SU-DHL-6 (cell line): ENCODE data around the gene PNPLA2.

ENCODE experiments used
- H2AFZ ChIP-seq: fragments of 200-600 bp; sonication (generic); 2 replicates; pipeline ENCODE4 v1.6.1; 2014; ENCODE audit warnings: low read depth, mild to moderate bottlenecking, moderate library complexity, mixed read lengths, antibody characterized with exemption, low read length; ENCODE audit not compliant: severe bottlenecking
- H3F3A ChIP-seq: fragments of 200-600 bp; shearing (Covaris generic); 2 replicates; pipeline ENCODE4 v1.6.0; 2016; ENCODE audit warnings: antibody characterized with exemption, mild to moderate bottlenecking; ENCODE audit not compliant: insufficient read depth
- H3K27ac ChIP-seq: fragments of 200-600 bp; sonication (generic); 2 replicates; pipeline ENCODE4 v1.5.1; 2016; ENCODE audit warnings: low read depth, mild to moderate bottlenecking, low read length, moderate library complexity, mixed read lengths
- H3K27me3 ChIP-seq: fragments of 200-600 bp; sonication (generic), shearing (Covaris generic); 2 replicates; pipeline ENCODE4 v1.6.0; 2014; ENCODE audit warnings: mild to moderate bottlenecking, low read length
- H3K36me3 ChIP-seq: fragments of 200-600 bp; sonication (generic); 2 replicates; pipeline ENCODE4 v1.6.1; 2014; ENCODE audit warnings: mild to moderate bottlenecking, low read length, mixed read lengths
- H3K4me2 ChIP-seq: fragments of 300-600, 200-600 bp; shearing (Covaris generic), sonication (generic); 2 replicates; pipeline ENCODE4 v1.6.0; 2014; ENCODE audit warnings: low read length, low read depth, mild to moderate bottlenecking; ENCODE audit not compliant: poor library complexity, severe bottlenecking
- H3K4me3 ChIP-seq: fragments of 200-600 bp; sonication (generic); 2 replicates; pipeline ENCODE4 v1.5.1; 2014; ENCODE audit warnings: antibody characterized with exemption, low read length, mild to moderate bottlenecking, mixed read lengths; ENCODE audit not compliant: insufficient read depth, poor library complexity, severe bottlenecking
- H3K79me2 ChIP-seq: fragments of 200-600 bp; sonication (generic); 2 replicates; pipeline ENCODE4 v1.6.1; 2014; ENCODE audit warnings: mild to moderate bottlenecking, low read length, moderate library complexity; ENCODE audit not compliant: insufficient read depth
- H3K9ac ChIP-seq: fragments of 200-600 bp; sonication (generic); 2 replicates; pipeline ENCODE4 v1.7.0; 2014; ENCODE audit warnings: mild to moderate bottlenecking, low read length
- H3K9me2 ChIP-seq: fragments of 200-600 bp; sonication (generic); replicated peaks from 2 replicates; pipeline ENCODE4 v1.6.1; 2014; ENCODE audit warnings: low read length; ENCODE audit not compliant: insufficient read depth
- H3K9me3 ChIP-seq: fragments of 200-600 bp; sonication (generic); 2 replicates; pipeline ENCODE4 v1.6.1; 2014; ENCODE audit warnings: low read length, mixed read lengths; ENCODE audit not compliant: insufficient read depth
- H4K20me1 ChIP-seq: fragments of 200-600 bp; sonication (generic); 2 replicates; pipeline ENCODE4 v1.6.1; 2014; ENCODE audit warnings: low read depth, mild to moderate bottlenecking, antibody characterized with exemption, low read length, moderate library complexity, mixed read lengths
- CTCF ChIP-seq: fragments of 200-600 bp; sonication (generic); IDR thresholded peaks from one replicate; pipeline ENCODE4 v1.5.1; 2017; ENCODE audit warnings: antibody characterized with exemption, mild to moderate bottlenecking, low read length, moderate library complexity; ENCODE audit not compliant: insufficient read depth, poor library complexity, severe bottlenecking
- EZH2phosphoT487 ChIP-seq: fragments of 200-600 bp; sonication (generic), shearing (Covaris generic); conservative IDR thresholded peaks from 2 replicates; pipeline ENCODE4 v1.6.1; 2018; ENCODE audit warnings: mild to moderate bottlenecking, antibody characterized with exemption, low read length, moderate library complexity, mixed read lengths

The PNPLA2 gene

DNA sequence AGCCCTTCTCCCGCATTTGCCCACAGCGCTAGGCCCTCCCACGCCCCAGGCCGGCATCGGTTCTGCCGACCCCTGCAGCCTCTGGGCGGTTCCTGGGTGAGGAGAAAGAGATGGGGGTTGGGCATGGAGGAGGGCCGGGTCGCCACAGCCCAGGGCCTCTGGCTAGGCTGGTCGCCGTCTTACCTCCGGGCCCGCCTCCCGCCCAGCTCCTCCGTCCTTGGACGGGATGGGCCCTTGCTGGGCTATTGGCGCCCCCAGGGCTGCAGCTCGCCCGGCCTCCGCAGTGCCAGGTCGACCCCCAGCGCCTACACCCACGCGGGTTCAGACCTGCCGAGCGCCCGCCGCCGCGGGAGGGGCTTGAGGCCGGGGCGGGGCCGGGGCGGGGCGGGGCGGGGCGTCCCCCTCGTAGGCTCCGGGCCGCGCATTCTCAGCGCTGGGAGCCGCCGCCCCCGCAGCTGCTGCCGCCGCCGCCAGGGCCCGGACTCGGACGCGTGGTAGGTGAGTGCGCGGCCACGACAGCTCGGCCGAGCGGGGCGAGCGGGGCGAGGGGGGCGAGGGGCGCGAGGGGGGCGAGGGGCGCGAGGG is 13.9 kb downstream of the PNPLA2 start, which contains the start of gene CD151:
CD151 (plus strand) TSS at position 424 of the 585 bp plus-strand sequence. CDS start 3,118 bp downstream, outside the sequence.
- Histone ChIP-seq H3K27me3 (no peaks in the 10 kb centered on the region), H3K9me3 (no peaks in the 10 kb centered on the region), H3K9me2 (no peaks in the 10 kb centered on the region), H3K9ac (no peak within 1 kb of the TSS), H3K4me3 (no peak within 1 kb of the TSS), H3K36me3 (no peaks in the 10 kb centered on the region), H3K27ac (no peak within 1 kb of the TSS), H3K4me2 (peak within 1 kb of the TSS; percentile 35), H2AFZ (no peak within 1 kb of the TSS), H4K20me1 (no peaks in the 10 kb centered on the region), H3F3A (no peaks in the 10 kb centered on the region), H3K79me2 (no peaks in the 10 kb centered on the region)
- no peak for TF ChIP-seq CTCF
- TF ChIP-seq EZH2phosphoT487 = no peak

DNA sequence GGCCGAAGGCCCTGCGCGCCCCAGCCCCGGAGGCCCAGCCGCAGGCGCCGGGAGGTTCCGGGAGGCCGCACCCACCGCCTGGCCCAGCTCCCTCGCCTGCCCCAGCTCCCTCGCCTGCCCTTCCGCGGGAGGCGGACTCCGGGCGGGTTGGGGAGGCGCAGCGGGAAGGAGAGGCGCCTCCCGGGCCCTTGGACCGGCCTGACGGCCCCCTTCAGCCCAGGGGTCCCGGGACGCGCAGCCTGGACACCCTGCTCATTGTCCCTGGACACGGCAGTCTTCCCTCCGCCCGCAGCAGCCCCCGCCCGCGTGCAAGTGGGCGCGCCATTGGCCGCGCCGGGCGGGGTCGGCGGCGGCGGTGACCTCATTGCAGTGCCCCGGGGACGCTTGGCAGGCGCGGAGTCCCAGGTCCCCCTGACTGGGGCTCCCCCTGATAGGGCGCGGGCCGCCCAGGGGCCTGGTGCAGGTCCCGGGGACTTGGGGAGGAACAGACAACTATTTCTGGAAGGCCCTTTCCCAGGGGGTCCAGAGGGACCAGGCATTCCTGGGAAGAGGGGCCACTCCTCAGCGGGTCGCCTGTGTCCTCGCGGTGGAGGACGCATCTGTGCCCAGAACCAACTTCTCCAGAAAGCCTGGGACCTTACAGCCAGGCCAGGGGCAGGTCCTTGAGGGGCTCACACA is 14.5 kb downstream of the PNPLA2 start:
- no peaks in the 10 kb centered on the region for H3K36me3 ChIP-seq
- no peak overlapping the region for H3K27ac ChIP-seq
- no peak overlapping the region for H2AFZ ChIP-seq
- H3K9me2 ChIP-seq = no peaks in the 10 kb centered on the region
- TF ChIP-seq CTCF = no peak
- TF ChIP-seq EZH2phosphoT487 = 0 out of 2 replicates have a peak, but pooled peaks have one; percentile 92
- no peak overlapping the region for H3K9ac ChIP-seq
- peak overlapping the region; percentile 35 for H3K4me2 ChIP-seq
- no peaks in the 10 kb centered on the region for H3F3A ChIP-seq
- no peaks in the 10 kb centered on the region for H4K20me1 ChIP-seq
- no peaks in the 10 kb centered on the region for H3K27me3 ChIP-seq
- H3K4me3 ChIP-seq = no peak overlapping the region
- no peaks in the 10 kb centered on the region for H3K9me3 ChIP-seq
- H3K79me2 ChIP-seq = no peaks in the 10 kb centered on the region

GRCh38 chr11:833849-834311 is 15.2 kb downstream of the PNPLA2 start:
- Histone ChIP-seq H3K79me2 (no peaks in the 10 kb centered on the region), H3K9me3 (no peaks in the 10 kb centered on the region), H4K20me1 (no peaks in the 10 kb centered on the region), H2AFZ (no peak overlapping the region), H3K27me3 (no peaks in the 10 kb centered on the region), H3K4me2 (no peak overlapping the region), H3K27ac (no peak overlapping the region), H3K4me3 (no peak overlapping the region), H3K9me2 (no peaks in the 10 kb centered on the region), H3K9ac (no peak overlapping the region), H3F3A (no peaks in the 10 kb centered on the region), H3K36me3 (no peaks in the 10 kb centered on the region)
- no peak for TF ChIP-seq CTCF
- TF ChIP-seq EZH2phosphoT487 = no peak
